HG03442 (cell line): Measurements from ENCODE around the gene CLHC1.
A peak's percentile ranks its signal among the peaks of the same experiment; 100 is the strongest.

ENCODE experiments used
- ATAC-seq: cut with Tn5 transposase; IDR thresholded peaks from one replicate; pipeline ENCODE4 v1.9.1; 2021; ENCODE audit warnings: mild to moderate bottlenecking, moderate library complexity; ENCODE audit not compliant: unreplicated experiment

Gene CLHC1

DNA sequence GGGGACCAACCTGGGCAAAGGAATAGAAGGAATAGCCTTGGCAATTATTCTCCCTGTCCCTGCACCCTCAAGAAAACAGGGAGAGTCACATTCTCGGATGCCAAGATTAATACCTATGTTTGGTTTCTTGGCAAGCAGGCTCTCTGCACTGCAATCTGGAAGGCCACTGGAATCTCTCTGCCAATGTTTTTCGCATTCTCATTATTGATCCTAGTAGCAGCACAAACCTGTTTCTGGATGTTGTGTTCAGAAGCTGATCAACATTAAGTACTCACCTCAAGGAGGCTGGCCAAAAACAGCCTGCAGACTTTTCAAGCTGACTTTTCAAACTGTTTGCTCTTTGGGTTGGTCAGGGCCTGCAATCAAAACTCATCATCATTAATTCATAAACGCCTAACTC is 62.2 kb downstream of the CLHC1 start:
- no peak for ATAC-seq

DNA sequence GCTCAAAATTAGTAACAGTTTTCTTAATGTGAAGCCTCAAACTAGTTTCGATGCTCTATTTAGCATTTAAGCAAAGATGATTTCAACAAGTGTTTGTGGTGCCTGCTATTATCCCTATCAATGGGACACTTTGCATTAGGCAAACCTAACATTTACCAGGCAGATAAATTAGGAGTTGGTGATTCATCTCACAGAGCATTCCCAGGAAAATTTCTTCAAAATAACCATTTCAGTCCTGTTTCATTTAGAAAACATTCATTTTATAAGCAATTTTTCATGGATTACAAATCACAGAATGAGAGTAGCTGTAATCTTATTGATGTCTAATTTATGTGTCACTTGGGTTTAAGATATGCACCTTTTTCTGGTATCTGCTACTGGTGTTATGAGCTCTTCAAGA is 62.7 kb downstream of the CLHC1 start:
- no peak for ATAC-seq

DNA sequence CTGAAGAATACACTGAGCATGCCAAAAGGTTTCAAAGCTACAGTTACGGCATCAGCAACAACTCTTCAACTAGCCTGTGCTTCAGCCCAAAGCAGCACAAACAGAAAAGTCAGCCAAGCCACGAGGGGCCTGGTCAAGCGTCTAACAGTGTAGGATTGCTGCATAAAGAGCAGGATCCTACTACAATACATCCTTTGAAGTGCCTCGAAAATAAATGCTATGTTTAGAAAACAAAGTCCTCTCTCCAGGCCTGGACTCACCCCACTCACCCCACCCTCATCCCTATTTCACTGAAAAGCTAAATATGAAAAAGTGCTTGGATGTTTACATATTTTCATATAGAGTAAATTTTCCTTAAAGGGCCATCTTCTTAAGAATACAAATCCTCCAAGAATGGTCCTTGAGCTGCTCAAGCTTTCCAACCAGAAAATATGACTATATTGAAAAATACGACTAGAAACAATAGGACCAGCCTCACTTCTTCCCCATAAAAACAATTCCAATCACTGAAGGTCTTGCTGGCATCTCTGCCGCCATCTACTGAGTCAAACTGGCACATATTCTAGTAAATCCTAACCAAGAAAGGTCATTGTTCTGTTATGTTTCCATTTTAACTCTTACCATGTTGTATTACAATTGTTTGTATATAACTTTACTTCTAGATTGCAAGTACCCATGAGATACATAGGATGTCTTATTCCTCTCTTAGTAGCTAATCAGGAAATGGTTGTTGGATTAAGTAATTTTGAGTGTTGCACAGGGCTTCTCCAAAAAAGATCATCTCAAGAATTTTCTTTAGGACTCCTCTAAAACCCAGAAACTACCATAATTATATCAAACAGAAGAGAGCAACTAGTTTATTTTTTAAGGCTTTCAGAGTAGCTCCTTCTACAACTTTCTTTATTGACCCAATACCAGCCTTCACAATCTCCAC is 63.6 kb downstream of the CLHC1 start:
- ATAC-seq = peak; percentile 65

DNA sequence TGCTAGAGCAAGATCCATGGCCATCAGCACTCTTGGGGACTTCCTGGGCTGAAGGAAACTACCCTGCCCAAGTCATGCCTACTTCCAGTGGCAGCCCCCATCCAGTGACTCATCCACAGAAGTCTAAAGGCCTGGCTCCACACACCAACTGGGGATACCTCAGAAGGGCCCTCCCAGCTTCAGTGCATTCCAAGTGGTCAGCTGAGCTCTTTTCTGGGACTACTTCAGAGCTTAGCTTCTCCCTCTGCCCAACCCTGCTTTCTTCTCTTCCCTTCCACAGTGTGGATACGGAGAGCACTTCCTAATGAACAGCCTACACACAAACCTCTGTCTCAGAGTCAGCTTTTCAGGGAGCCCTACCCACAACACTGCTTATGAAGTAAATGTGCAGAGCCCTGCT is 66.5 kb downstream of the CLHC1 start:
- ATAC-seq = no peak

DNA sequence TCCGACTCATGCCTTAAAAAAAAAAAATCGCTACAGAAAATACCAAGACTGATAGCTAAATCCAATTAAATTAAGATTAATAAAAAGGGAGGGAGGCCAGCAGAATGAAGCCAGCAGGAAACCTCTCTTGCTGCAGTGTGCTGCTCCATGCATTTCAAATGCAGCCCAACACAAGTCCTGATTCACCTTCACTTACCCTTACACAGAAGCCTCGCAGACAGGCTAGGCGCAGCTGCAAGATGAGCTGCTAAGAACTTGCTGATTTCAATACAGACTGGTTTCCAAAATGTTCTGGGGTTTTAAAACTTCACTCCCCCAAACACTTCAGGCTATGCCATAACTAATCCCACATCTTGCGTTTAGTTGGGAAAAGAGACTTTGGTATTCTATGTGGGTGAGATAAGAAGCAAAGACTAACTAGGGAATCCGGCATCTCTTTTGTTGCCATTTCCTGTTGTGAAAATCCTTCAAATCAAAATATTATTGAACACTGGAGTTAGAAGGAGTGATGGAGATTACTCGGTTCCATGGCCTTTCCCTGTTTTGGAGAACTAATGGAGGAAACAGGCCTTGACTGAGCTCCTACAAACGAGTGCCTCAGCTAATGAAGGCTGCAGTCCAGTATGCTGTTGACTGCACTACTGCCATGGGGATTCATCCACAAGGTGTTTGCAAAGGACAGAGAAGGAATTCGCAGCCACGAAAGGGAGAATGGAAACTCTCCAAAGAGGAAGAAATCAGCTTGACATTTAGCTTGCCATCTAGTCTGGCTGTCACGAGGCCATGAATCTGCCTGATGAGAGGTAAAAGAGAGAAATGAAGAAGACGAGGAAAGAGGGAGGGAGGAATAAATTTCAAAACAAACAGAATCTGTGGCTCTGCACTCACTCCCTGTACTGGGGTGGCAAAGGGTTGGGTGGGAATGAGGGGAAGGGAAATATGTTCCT is 67.3 kb downstream of the CLHC1 start:
- ATAC-seq = no peak

DNA sequence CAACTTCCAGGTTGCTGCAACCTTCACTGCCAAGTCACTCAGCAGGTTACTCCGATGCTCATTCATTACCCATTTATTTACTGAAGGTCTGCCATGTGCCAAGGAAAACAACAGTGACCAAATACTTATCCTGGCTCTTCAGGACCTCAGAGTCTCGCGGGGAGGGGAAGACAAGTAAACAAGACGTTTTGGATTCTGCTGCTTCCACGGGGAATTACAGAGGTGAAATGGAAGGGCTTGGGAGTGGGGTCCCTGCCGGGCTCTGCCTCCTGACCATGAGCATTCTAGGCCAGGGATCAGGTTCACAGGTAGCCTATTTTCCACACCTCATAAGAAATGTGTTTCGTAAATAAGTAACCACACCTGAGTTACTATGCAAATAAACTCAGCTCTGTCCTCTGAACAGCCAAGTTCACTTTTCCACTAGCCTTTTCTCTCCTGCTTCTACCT is 68.1 kb downstream of the CLHC1 start:
- no peak for ATAC-seq

DNA sequence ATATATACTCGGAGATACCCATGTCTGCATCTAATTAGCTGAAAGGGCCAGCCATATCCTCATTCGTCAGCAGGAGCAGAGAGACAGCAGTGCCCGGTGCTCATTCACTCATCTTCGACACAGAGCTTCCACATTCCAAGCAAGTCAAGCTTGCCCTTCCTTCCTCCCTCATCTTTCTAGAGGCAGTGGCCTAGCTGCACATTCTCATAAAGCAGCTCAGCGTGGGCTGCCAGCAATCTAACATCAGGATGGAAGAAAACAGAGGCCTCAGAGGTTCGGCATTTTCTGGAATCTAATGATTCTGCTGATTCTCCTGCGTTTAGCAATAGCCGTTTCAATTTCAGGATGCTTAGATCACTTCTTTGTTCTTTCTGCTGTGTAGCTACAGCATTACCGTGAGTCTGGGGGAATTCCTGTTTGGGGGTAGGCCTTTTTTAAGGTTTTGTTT is 68.8 kb downstream of the CLHC1 start:
- no peak for ATAC-seq

DNA sequence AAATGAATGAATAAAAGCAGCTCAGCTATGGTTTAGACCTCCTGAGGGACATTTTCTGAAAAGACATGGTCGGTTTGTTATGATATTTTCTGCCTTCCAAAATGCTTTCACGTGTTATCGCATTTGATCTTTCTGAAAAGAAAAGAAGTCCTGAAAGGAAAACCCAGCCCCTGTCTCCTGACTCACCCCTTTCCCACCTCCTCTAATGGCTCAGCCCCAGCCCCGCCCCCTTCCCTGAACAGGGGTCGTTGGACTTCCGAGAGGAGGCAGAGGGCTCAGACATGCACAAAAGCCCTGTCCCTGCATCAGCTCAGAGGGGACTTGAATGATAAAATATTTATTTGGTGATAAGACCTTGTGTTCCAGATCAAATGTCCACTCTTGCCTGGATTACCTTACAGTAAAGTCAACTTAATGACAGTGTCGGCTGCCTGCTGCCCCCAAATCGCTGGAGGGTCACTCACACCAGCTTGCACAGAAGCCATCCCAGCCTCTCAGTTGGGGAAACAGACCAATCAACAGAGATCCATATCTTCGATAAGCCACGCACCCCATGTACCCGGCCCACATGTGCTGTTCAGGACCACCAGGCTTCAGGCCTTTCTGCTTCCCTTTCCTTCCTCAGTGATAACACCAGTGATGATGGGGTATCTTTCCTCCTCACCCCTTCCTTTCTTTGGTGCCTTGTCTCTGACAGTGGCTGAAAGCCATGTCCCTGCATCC is 69.6 kb downstream of the CLHC1 start:
- no peak for ATAC-seq

DNA sequence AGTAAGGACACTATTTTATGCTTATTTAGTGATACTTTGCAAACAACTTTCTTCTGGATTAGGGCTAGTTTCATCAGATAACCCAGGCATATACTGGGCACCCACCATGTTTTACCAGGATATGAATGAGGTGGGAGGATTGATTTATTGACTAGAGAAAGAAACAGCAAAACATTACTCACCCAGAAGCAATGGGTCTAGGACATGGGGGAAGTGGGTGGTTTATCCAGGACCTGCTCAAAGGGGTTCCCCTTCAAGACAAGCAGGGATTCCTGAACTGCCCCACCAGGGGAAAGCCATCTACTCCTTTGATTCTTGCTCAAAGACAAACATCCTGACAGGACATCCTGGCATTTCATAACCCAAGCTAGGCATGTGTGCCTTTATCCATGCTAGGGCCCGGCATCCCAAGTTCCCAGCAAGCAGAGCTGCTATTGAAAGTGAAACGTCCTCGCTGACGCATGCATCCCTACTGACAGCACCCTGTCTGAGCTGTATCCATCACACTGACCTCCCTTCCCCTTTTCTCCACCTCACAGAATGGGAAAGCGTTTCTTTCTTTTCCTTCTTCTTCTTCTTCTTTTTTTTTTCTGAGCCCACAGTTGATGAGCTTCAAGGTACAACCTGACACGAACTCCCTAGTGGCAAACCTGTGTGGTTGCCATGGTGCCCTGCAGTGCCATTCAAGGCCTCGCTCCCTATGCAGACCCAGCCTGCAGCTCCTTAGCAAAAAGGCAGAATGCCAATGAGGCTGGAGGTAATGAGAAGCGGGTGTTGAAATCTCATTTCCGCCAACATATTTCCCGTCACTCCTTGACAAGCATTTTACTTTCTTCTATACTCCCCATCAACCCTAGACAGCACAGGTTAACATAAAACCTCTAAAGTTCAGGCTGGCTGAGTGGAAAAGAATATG is 70.5 kb downstream of the CLHC1 start:
- ATAC-seq = no peak

DNA sequence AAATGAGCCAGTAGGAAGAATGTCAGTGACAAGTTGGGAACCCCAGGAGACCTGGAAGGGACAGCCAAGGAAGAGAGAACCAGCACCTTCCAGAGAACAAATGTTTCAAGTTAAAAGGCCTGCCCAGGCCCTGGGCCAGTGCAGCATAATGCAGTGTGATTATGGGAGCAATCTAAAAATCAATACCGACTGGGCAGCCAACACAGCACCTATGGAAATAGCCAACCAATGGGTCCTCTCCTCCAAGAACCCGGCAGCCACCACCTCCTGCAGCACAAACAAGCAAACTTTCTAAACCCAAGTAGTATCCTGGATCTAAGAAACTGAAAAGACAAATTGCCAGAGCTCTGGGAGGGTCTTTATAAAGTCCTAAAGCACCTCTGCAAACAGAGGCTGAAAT is 71.7 kb downstream of the CLHC1 start:
- ATAC-seq = no peak

DNA sequence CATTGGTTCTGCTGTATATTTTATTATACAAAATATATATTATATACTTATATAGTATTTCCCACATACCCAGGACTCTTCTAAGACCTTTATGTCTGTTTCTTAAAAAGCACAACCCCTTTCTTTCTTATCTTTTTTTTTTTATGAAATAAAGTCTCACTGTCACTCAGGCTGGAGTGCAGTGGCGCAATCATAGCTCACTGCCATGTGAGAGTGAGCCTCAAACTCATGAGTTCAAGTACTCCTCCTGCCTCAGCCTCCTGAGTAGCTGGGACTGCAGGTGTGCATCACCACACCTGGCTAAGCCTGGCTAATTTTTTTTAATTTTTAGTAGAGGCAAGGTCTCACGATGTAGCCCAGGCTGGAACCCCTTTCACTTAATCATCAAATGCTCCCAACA is 72.3 kb downstream of the CLHC1 start:
- ATAC-seq = no peak

DNA sequence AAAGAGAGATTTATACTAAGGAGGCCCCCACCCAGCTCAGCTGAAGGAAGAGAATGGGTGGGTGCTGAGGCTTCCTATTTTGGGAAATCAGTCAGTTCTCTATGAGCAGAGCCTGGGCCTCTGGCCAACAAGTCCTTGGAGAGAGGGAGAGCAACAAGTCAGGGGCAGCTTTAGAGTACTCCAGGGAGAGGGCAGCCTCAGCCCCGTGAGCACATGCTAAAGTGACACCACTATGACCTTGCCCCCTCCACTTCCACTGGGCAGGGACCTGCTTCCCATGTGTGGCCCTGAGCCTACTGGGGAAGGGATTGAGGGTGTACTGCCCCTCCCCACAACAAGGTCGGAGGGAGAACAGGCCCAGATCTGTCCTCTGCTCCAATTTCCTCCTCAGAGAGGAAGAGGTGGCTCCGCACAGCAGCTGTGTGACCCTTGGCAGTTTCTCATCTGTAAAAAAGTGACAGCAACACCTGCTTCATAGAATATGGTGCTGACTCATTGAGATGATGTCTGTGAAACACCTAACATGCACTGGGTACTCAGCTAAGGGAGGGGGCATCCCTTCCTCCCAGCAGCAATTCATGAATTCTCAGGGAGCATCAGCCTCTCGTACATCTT is 72.9 kb downstream of the CLHC1 start:
- ATAC-seq = peak; percentile 67

DNA sequence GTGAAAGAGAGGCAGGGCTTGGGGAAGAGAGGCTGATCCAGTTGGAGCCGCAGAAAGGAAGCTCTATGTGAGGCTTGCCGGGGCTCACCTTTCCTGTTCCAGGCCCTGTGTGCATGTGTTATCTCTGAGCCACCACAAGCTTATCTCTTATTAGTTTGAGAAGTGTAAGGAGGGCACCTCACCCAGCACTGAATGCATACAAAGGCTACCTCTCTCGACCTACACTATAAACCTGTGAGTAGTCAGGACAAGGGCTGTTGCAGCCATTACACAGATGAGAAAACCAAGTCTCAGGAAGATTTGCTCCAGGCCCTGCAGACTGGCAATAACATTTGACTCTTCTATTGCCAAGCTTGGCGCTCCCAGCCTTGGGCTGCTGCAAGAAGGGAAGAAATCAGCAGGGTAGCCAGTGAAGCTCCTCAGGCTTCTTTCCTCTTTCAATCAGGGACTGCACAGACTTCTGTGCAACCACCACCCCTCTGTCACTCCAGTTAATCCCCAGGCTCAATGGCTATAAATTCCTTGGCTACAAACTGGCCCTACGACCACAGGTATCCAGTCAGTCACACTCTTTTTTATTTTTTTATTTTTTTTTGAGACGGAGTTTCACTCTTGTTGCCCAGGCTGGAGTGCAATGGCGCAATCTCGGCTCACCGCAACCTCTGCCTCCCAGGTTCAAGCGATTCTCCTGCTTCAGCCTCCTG is 73.8 kb downstream of the CLHC1 start:
- no peak for ATAC-seq

DNA sequence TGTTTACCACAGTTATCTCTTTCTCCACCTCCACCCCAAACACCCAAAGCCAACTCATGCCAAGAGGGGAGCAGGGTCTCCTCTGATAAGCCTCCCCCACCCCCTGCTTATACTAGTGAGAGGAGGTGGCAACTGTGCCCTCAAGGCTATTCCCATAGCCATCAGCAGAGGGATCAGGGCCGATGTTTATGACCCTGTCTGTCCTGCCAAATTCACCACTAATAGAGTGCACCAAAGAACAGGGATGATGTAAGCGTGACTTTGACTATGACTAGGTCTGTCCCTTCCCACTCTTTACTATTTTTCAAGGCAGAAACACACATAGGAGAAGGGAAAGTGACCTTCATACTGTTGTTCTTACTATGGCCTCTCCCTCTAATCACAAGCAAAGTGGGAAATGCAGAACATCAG is 74.6 kb downstream of the CLHC1 start:
- no peak for ATAC-seq

DNA sequence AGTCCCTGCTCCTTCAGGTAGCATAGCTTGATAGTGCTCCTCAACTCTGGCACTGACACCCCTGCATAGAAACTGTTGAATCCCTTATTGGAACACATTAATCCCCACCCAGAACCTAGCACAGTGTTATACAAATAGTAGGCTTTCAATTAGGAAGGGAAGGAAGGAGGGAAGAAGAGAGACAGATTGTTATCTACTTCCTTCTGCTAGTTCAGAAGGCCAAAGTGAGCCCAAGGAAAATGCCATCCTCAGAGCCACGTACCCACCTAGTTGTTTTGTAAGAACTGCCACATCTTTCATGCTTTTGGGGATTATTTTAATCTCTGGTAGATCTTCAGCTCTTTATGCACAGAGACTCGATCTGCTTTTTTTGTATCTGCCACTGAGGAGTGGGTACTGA is 75.1 kb downstream of the CLHC1 start:
- ATAC-seq = no peak

DNA sequence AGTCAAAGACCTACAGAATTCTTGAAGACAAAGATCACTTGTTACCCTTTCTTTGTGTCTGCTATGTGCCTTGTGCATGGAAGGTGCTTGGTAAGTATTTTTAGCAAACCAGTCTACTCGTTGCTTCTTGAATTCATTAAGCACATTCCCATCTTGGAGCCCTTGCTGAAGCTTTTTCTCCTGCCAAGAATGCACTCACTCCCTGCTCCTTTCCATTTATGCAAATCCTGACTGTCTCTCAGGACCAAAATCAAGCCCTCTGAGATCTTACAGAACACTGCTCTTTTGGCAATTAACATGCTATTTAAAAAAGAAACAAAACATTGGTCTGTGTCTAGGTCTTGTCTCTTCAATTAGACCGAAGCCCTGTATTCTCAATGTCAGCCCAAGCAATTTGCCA is 75.8 kb downstream of the CLHC1 start:
- ATAC-seq = no peak

DNA sequence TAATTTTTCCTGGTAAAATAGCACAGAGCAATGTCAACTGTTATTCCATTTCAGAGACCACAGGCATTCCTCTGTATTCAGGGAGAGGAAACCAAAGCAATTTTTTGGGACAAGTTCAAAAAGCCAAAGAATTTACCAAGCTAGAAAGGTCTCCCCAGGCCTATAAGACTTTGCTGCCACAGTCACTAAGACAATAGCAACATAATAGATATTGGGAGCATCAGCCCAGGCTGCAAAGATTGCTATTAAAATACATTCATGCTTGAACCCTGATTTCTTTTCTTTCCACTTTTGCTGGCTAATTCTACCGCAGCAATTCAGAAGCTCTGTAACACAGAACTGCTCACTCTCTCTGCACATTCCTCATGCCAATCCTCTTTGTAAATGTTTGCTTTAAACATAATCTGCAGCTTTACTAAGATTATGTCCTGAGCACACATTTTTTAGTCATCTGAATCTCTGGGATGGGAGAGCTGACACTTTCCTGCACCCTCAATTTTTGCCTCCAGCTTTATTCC is 76.3 kb downstream of the CLHC1 start:
- ATAC-seq = no peak

DNA sequence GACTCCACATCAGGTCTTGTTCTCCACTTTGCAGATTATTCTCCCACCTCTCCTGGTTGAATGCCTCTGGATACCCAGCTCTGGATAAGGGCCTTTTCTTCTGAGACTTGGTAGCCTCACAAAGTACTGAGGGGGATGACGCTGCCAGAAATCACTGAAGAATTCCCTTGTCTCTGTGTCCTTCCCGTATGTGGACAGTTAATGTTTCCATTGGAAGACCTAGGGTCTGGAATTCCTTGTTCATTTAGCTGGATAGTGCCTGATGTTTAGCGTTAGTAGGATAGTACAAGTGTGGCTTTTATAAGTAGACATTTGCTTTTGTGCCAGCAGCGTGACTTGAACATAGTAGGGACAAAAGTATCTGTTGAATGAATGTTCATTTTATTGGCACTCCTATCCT is 76.9 kb downstream of the CLHC1 start:
- ATAC-seq = no peak
